GM12878 (cell line): ENCODE measurements around the gene KRT4. TPM values are rescaled to one million over a fixed set of nuclear protein-coding genes. Genes with fewer than 3 reads are reported as not detected.

Source experiments
- ATAC-seq: fragments of 200-7000 bp; cut with Tn5 transposase; 3 replicates; pipeline ENCODE4 v1.9.1; 2020; ENCODE audit warnings: mild to moderate bottlenecking, moderate library complexity
- BruUV-seq: library from RNA; stranded (reverse); fragments of 400-500 nt; replicated peaks from 2 replicates; lab custom pipeline; 2021; lab: Mats Ljungman, UMichigan
- CTCF ChIA-PET: fragments of 300-600 bp; sonication (Branson Sonifier 250); formaldehyde crosslinking; extraction: SDS; loops from one replicate; lab custom pipeline; 2021; ENCODE audit warnings: inconsistent platforms; lab: Yijun Ruan, JAX
- POLR2A ChIA-PET: fragments of 350-600 bp; formaldehyde crosslinking; extraction: SDS; loops from one replicate; lab custom pipeline; 2021; ENCODE audit warnings: inconsistent platforms; lab: Charles Lee
- RAD21 ChIA-PET: fragments of 300-600 bp; sonication (Branson Sonifier 250); formaldehyde crosslinking; loops from one replicate; lab custom pipeline; 2023; ENCODE audit warnings: antibody characterized with exemption; ENCODE audit not compliant: unreplicated experiment; lab: Charles Lee
- SMC1A ChIA-PET: fragments of 300-600 bp; sonication (Branson Sonifier 250); formaldehyde crosslinking; loops from one replicate; lab custom pipeline; 2023; ENCODE audit not compliant: unreplicated experiment, uncharacterized antibody; lab: Charles Lee
- DNase-seq: peaks from one replicate; pipeline ENCODE4 v3.0.0-alpha.2; 2011; ENCODE audit warnings: low read depth, low spot score
- FAIRE-seq: peaks from 3 replicates; lab custom pipeline; 2011; peaks lifted over from hg19 to GRCh38; lab: Jason Lieb, UNC
- H2AFZ ChIP-seq: 2 replicates; pipeline ENCODE4 v1.6.0; 2011; ENCODE audit warnings: low read depth, low read length, control low read depth; ENCODE audit not compliant: control insufficient read depth
- H3K27ac ChIP-seq: 2 replicates; pipeline ENCODE4 v1.5.1; 2011; ENCODE audit warnings: control low read depth; ENCODE audit not compliant: control insufficient read depth, insufficient read depth
- H3K27me3 ChIP-seq, 2 experiments: replicated peaks in 1 of 2; 2 replicates each; pipeline versions ENCODE4 v1.6.0 to v1.6.1; 2011; ENCODE audit warnings: low read length in 1 of 2; ENCODE audit not compliant: control insufficient read depth in 2 of 2, insufficient read depth in 2 of 2
- H3K36me3 ChIP-seq, 2 experiments: 2 replicates each; pipeline ENCODE4 v1.5.1; 2011; ENCODE audit warnings: low read length in 1 of 2; ENCODE audit not compliant: control insufficient read depth in 2 of 2, insufficient read depth in 2 of 2
- H3K4me1 ChIP-seq: 2 replicates; pipeline ENCODE4 v1.6.1; 2011; ENCODE audit warnings: mild to moderate bottlenecking, low read length, moderate library complexity, mixed read lengths; ENCODE audit not compliant: control insufficient read depth, insufficient read depth
- H3K4me2 ChIP-seq: 2 replicates; pipeline ENCODE4 v1.6.0; 2011; ENCODE audit warnings: control low read depth; ENCODE audit not compliant: control insufficient read depth, insufficient read depth
- H3K4me3 ChIP-seq: fragments of 200-600 bp; sonication (generic); 2 replicates; pipeline ENCODE4 v1.5.1; 2016
- H3K79me2 ChIP-seq: 2 replicates; pipeline ENCODE4 v1.6.0; 2011; ENCODE audit warnings: low read length; ENCODE audit not compliant: control insufficient read depth, insufficient read depth
- H3K9ac ChIP-seq: 2 replicates; pipeline ENCODE4 v1.8.0; 2011; ENCODE audit warnings: low read length, control low read depth, mixed read lengths; ENCODE audit not compliant: control insufficient read depth, insufficient read depth
- H3K9me3 ChIP-seq: replicated peaks from 3 replicates; pipeline ENCODE4 v1.5.1; 2011; ENCODE audit warnings: mild to moderate bottlenecking, low read length; ENCODE audit not compliant: control insufficient read depth, insufficient read depth
- H4K20me1 ChIP-seq: 2 replicates; pipeline ENCODE4 v1.6.0; 2011; ENCODE audit not compliant: control insufficient read depth, insufficient read depth
- JUNB ChIP-seq: IDR thresholded peaks from 2 replicates; pipeline ENCODE4 v1.6.1; 2016; ENCODE audit warnings: antibody characterized with exemption, mild to moderate bottlenecking
- MXI1 ChIP-seq: fragments of 150-350 bp; IDR thresholded peaks from 2 replicates; pipeline ENCODE4 v1.6.1; 2011; ENCODE audit warnings: low read depth, mild to moderate bottlenecking, inconsistent platforms, low read length, improper control_type of control experiment
- MYB ChIP-seq: fragments of 150-350 bp; IDR thresholded peaks from 2 replicates; pipeline ENCODE4 v1.6.1; 2014; ENCODE audit warnings: mild to moderate bottlenecking, low read depth, low read length, borderline replicate concordance
- SIX5 ChIP-seq: IDR thresholded peaks from 2 replicates; pipeline ENCODE4 v1.6.1; 2011; ENCODE audit warnings: mild to moderate bottlenecking, low read depth, low read length, moderate library complexity; ENCODE audit not compliant: severe bottlenecking
- SUPT20H ChIP-seq: IDR thresholded peaks from 2 replicates; pipeline ENCODE4 v1.6.1; 2011; ENCODE audit warnings: low read depth, mild to moderate bottlenecking, low read length, moderate library complexity, borderline replicate concordance; ENCODE audit not compliant: control insufficient read depth
- YBX1 ChIP-seq: fragments of 450-650 bp; IDR thresholded peaks from 2 replicates; pipeline ENCODE4 v1.6.1; 2016; ENCODE audit warnings: antibody characterized with exemption
- ZZZ3 ChIP-seq: IDR thresholded peaks from 2 replicates; pipeline ENCODE4 v1.6.1; 2011; ENCODE audit warnings: low read depth; ENCODE audit not compliant: control insufficient read depth, insufficient read length
- WGBS: methylation state at CpG from one replicate; pipeline ENCODE4 v1.1.6; 2016; ENCODE audit warnings: low lambda C conversion rate; ENCODE audit not compliant: insufficient replicate concordance, insufficient coverage; ENCODE audit errors: missing lambda C conversion rate; 5-methylcytosine and 5-hydroxymethylcytosine counted together
- in situ Hi-C: fragments of 300-500 bp; cut with MboI; formaldehyde crosslinking; loops from 9 replicates; pipeline ENCODE4 v1.14.3; 2018; ENCODE audit warnings: mixed read lengths
- intact Hi-C: fragments of 100-400 bp; cut with micrococcal nuclease; formaldehyde crosslinking; loops from one replicate; pipeline ENCODE4 v1.14.2; 2022; ENCODE audit not compliant: unreplicated experiment
- polyA plus RNA-seq, 11 experiments: library from polyadenylated mRNA; depleted of rRNA in 4 of 11; unstranded in 6 of 11; stranded (reverse) in 5 of 11; fragments of >200 nt; fragmentation: Nextera tagmentation in 4 of 11; fragmentation: Illumina TruSeq in 1 of 11; extraction: Ambion mirVana in 4 of 11; extraction: Trizol in 1 of 11; gene quantifications; 1 replicate in 1 of 11; 2 replicates in 10 of 11; pipeline versions ENCODE4 v1.2.1 to v1.2.3, GENCODE V29; 2011 to 2016; ENCODE audit warnings: inconsistent platforms in 2 of 11, missing spikeins in 2 of 11, low read depth in 1 of 11
- total RNA-seq, 4 experiments: library from RNA; depleted of rRNA in 3 of 4; stranded (reverse); fragments of >200 nt in 3 of 4; fragmentation: Illumina TruSeq in 1 of 4; extraction: Trizol in 1 of 4; gene quantifications; 2 replicates each; pipeline versions ENCODE4 v1.2.1 to v1.2.3, GENCODE V29; 2013 to 2021
- TF ChIP-seq, protein P1 (sequence below): fragments of 450-650 bp; IDR thresholded peaks from 2 replicates; pipeline ENCODE4 v1.6.1; 2016; ENCODE audit warnings: mild to moderate bottlenecking

Gene KRT4
- total and polyA plus RNA-seq, 10 of the 15 experiments (the other 5 are each of a cell fraction or from before 2014, with no cell fraction given) = not detected

DNA sequence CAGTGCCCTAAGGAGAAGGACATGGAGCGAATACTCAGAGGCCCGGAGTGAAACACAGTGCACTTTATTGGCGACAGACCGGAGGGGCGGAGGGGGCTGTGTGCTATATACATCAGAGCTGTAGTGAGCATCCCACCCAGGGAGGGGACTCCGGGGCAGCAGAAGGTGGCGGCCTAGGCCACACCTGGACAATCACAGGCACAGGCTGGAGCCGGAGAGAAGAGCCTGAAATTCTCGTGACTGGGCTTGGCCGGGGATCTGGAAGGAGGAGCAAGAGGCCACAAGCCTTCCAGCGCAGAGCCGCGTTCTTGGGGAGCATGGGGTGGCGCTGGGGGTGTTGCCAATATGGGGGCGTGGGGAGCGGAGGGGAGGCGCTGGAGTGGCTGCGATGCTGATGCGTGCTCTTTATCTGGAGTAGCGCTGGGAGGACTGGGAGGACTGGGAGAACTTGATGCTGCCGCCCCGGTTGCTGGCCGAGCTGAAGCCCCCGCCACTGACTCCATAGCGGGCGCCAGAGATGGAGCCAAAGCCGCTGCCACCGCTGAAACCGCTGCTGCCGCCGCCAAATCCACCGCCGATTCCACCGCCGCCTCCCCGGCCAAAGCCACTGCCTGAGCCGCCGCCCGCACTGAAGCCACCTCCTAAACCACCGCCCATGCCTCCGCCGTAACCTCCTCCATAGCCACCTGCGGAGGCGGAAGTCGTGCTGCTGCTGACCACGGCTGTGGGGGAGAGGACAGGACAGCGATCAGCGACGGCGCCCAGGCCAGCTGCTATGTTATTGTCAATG is 24.1 kb downstream of the KRT4 start:
- no peak for ATAC-seq
- Histone ChIP-seq H3K9me3 (no peaks in the 10 kb centered on the region), H2AFZ (no peak overlapping the region), H4K20me1 (no peaks in the 10 kb centered on the region), H3K79me2 (no peaks in the 10 kb centered on the region)
- CTCF ChIA-PET = no interaction called here
- TF ChIP-seq SUPT20H = no peak
- TF ChIP-seq YBX1 = no peak
- TF ChIP-seq MYB = no peak
- TF ChIP-seq MXI1 = no peak
- TF ChIP-seq, protein P1, sequence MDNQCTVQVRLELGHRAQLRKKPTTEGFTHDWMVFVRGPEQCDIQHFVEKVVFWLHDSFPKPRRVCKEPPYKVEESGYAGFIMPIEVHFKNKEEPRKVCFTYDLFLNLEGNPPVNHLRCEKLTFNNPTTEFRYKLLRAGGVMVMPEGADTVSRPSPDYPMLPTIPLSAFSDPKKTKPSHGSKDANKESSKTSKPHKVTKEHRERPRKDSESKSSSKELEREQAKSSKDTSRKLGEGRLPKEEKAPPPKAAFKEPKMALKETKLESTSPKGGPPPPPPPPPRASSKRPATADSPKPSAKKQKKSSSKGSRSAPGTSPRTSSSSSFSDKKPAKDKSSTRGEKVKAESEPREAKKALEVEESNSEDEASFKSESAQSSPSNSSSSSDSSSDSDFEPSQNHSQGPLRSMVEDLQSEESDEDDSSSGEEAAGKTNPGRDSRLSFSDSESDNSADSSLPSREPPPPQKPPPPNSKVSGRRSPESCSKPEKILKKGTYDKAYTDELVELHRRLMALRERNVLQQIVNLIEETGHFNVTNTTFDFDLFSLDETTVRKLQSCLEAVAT = no peak
- TF ChIP-seq SIX5 = no peak
- no peak for TF ChIP-seq ZZZ3
- TF ChIP-seq JUNB = no peak
- TF ChIP-seq, all 136 proteins: peak for 0
- RAD21 ChIA-PET = no interaction called here
- POLR2A ChIA-PET = no interaction called here
- intact Hi-C loops (no loop called here), in situ Hi-C loops (no loop called here)
- Histone ChIP-seq H3K4me1 (no peaks in the 10 kb centered on the region), H3K36me3 (no peaks in the 10 kb centered on the region), H3K27me3 (peaks cover 0 to 6% of the 10 kb centered on the region in 2 experiments; a peak in 3 of 4 replicates), H3K27ac (no peak overlapping the region), H3K4me2 (no peak overlapping the region), H3K9ac (no peak overlapping the region), H3K4me3 (no peak overlapping the region)
- no TSS peak for BruUV-seq
- SMC1A ChIA-PET = no interaction called here
- WGBS = 32% methylated on average over 47 of the region's 50 CpGs
- DNase-seq (no peak), FAIRE-seq (no peak)
